GM10248 (cell line): Measurements from ENCODE around the gene IFI44L.
A peak's percentile ranks its signal among the peaks of the same experiment; 100 is the strongest.

Source experiments
- CTCF ChIA-PET: fragments of 300-600 bp; sonication (Branson Sonifier 250); formaldehyde crosslinking; extraction: SDS; loops from one replicate; lab custom pipeline; 2021; ENCODE audit warnings: antibody characterized with exemption; lab: Yijun Ruan, JAX
- POLR2A ChIA-PET: fragments of 350-650 bp; sonication (Branson Sonifier 250); formaldehyde crosslinking; extraction: SDS; loops from one replicate; lab custom pipeline; 2020; ENCODE audit warnings: antibody characterized with exemption; lab: Yijun Ruan, JAX
- DNase-seq: peaks from one replicate; pipeline ENCODE4 v3.0.0; 2012; ENCODE audit errors: extremely low spot score
- CTCF ChIP-seq: IDR thresholded peaks from 2 replicates; pipeline ENCODE4 v1.5.1; 2012; ENCODE audit warnings: mild to moderate bottlenecking, low read depth; ENCODE audit errors: extremely low read depth, missing control alignments, control extremely low read depth

Gene IFI44L

GRCh38 chr1:78668427-78668826 is 48.2 kb downstream of the IFI44L start:
- DNase-seq, result no peak
- no peak for TF ChIP-seq CTCF
- CTCF ChIA-PET, result interaction anchor here (2.1 kb wide), 1 partner anchor 51 kb away, joined by 7 read pairs; no protein-coding TSS in a partner anchor
- POLR2A ChIA-PET, result no interaction called here

- no peak for TF ChIP-seq CTCF
- POLR2A ChIA-PET, result no interaction called here
- CTCF ChIA-PET, result interaction anchor here (0.9 to 6.6 kb wide), 7 partner anchors 15 to 541 kb away, joined by 3 to 52 read pairs (median 4); no protein-coding TSS in a partner anchor
- DNase-seq, result no peak
Observed at GRCh38 chr1:78672428-78672827, 52.2 kb downstream of the IFI44L start.

- no peak for TF ChIP-seq CTCF
- ChIA-PET POLR2A (no interaction called here), CTCF (interaction anchor here (0.8 to 6.6 kb wide), 11 partner anchors 9 to 542 kb away, joined by 3 to 52 read pairs (median 3); partner anchors contain the start of gene IFI44L)
- no peak for DNase-seq
Observed at GRCh38 chr1:78673120-78673519, 52.9 kb downstream of the IFI44L start.

- ChIA-PET CTCF (interaction anchor here (0.7 to 6.6 kb wide), 21 partner anchors 9 to 563 kb away, joined by 3 to 52 read pairs (median 4); partner anchors contain the start of gene IFI44L), POLR2A (no interaction called here)
- peak; percentile 35 for DNase-seq
- TF ChIP-seq CTCF, result peak; percentile 85
Observed at GRCh38 chr1:78676347-78676982, 56.2 kb downstream of the IFI44L start.

GRCh38 chr1:78676993-78677392 is 56.7 kb downstream of the IFI44L start:
- CTCF ChIA-PET, result interaction anchor here (0.6 to 3.3 kb wide), 8 partner anchors 13 to 547 kb away, joined by 3 to 16 read pairs (median 5); partner anchors contain the start of gene IFI44L
- no peak for TF ChIP-seq CTCF
- POLR2A ChIA-PET, result no interaction called here

GRCh38 chr1:78677788-78678187 is 57.5 kb downstream of the IFI44L start:
- ChIA-PET POLR2A (no interaction called here), CTCF (interaction anchor here (0.6 to 3.3 kb wide), 11 partner anchors 8 to 548 kb away, joined by 3 to 16 read pairs (median 3); partner anchors contain the start of gene IFI44L)
- TF ChIP-seq CTCF, result no peak
- no peak for DNase-seq

More at GRCh38 chr1:78676993-78677392, 56.7 kb downstream of the IFI44L start:
- no peak for DNase-seq
